Ovary (tissue), 1 donor: Measurements from ENCODE around the gene UBR4.

Experiments used
- EP300 ChIP-seq: sonication (generic); formaldehyde crosslinking; IDR thresholded peaks from one replicate; pipeline ENCODE4 v1.6.1; 2017; ENCODE audit warnings: antibody characterized with exemption
- POLR2A ChIP-seq: fragments of 450-650 bp; IDR thresholded peaks from one replicate; pipeline ENCODE4 v1.6.1; 2017; ENCODE audit warnings: antibody characterized with exemption, mild to moderate bottlenecking, moderate library complexity

DNA sequence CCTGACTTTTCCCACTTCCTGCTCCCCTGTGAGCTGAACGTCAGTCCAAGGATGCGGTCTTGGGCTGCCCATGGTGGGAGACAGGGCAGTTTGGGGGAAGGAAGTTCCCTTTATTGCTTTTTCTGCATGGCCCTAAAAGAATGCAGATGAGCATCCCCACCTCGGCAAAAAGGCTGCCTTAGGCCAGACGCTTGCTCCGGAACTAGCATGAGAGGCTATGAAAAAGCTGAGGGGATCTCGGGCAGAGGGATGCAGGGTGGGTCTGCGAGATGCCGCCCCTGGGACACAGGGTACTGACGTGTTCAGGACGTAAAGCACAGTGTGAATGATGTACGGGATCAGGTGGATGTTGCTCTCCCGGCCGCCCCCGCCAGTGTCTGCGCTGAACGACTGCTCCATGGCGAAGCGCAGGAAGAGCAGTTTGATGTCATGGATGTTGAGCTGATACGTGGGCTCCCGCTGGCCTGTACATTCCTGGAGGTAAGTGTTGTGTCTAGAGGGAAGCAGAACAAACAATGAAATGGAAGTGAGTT is 125.8 kb downstream of the UBR4 start:
- TF ChIP-seq EP300 (no peak), POLR2A (no peak)
